ENCODE data around the gene FRMD4B. TPM values are rescaled to one million over a fixed set of nuclear protein-coding genes. Genes with fewer than 3 reads are reported as not detected.

Gene FRMD4B
- total and polyA plus RNA-seq, 2 experiments from 2014 or later: 6.4 to 12.8 TPM

GRCh38 chr3:69406163-69406562 lies 20.3 kb upstream of the FRMD4B start (continued):
- TF ChIP-seq, protein P1, sequence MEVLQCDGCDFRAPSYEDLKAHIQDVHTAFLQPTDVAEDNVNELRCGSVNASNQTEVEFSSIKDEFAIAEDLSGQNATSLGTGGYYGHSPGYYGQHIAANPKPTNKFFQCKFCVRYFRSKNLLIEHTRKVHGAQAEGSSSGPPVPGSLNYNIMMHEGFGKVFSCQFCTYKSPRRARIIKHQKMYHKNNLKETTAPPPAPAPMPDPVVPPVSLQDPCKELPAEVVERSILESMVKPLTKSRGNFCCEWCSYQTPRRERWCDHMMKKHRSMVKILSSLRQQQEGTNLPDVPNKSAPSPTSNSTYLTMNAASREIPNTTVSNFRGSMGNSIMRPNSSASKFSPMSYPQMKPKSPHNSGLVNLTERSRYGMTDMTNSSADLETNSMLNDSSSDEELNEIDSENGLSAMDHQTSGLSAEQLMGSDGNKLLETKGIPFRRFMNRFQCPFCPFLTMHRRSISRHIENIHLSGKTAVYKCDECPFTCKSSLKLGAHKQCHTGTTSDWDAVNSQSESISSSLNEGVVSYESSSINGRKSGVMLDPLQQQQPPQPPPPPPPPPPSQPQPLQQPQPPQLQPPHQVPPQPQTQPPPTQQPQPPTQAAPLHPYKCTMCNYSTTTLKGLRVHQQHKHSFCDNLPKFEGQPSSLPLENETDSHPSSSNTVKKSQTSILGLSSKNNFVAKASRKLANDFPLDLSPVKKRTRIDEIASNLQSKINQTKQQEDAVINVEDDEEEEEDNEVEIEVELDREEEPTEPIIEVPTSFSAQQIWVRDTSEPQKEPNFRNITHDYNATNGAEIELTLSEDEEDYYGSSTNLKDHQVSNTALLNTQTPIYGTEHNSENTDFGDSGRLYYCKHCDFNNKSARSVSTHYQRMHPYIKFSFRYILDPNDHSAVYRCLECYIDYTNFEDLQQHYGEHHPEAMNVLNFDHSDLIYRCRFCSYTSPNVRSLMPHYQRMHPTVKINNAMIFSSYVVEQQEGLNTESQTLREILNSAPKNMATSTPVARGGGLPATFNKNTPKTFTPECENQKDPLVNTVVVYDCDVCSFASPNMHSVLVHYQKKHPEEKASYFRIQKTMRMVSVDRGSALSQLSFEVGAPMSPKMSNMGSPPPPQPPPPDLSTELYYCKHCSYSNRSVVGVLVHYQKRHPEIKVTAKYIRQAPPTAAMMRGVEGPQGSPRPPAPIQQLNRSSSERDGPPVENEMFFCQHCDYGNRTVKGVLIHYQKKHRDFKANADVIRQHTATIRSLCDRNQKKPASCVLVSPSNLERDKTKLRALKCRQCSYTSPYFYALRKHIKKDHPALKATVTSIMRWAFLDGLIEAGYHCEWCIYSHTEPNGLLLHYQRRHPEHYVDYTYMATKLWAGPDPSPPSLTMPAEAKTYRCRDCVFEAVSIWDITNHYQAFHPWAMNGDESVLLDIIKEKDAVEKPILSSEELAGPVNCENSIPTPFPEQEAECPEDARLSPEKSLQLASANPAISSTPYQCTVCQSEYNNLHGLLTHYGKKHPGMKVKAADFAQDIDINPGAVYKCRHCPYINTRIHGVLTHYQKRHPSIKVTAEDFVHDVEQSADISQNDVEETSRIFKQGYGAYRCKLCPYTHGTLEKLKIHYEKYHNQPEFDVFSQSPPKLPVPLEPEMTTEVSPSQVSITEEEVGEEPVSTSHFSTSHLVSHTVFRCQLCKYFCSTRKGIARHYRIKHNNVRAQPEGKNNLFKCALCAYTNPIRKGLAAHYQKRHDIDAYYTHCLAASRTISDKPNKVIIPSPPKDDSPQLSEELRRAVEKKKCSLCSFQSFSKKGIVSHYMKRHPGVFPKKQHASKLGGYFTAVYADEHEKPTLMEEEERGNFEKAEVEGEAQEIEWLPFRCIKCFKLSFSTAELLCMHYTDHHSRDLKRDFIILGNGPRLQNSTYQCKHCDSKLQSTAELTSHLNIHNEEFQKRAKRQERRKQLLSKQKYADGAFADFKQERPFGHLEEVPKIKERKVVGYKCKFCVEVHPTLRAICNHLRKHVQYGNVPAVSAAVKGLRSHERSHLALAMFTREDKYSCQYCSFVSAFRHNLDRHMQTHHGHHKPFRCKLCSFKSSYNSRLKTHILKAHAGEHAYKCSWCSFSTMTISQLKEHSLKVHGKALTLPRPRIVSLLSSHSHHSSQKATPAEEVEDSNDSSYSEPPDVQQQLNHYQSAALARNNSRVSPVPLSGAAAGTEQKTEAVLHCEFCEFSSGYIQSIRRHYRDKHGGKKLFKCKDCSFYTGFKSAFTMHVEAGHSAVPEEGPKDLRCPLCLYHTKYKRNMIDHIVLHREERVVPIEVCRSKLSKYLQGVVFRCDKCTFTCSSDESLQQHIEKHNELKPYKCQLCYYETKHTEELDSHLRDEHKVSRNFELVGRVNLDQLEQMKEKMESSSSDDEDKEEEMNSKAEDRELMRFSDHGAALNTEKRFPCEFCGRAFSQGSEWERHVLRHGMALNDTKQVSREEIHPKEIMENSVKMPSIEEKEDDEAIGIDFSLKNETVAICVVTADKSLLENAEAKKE (CRISPR knock-in tag; IDR thresholded peaks at IDR 0.05): no peak
- TF ChIP-seq NANOG (IDR thresholded peaks at IDR 0.05; ENCODE audit: borderline replicate concordance) (no peak), JUNB (IDR thresholded peaks at IDR 0.05; ENCODE audit: unreplicated experiment) (no peak), ZNF114 (CRISPR knock-in tag; IDR thresholded peaks at IDR 0.05) (no peak), CREB1 (CRISPR knock-in tag; IDR thresholded peaks at IDR 0.05; ENCODE audit: low read depth) (no peak), ZNF331 (CRISPR knock-in tag; IDR thresholded peaks at IDR 0.05; ENCODE audit: low read depth) (no peak)
- TF ChIP-seq, protein P2, sequence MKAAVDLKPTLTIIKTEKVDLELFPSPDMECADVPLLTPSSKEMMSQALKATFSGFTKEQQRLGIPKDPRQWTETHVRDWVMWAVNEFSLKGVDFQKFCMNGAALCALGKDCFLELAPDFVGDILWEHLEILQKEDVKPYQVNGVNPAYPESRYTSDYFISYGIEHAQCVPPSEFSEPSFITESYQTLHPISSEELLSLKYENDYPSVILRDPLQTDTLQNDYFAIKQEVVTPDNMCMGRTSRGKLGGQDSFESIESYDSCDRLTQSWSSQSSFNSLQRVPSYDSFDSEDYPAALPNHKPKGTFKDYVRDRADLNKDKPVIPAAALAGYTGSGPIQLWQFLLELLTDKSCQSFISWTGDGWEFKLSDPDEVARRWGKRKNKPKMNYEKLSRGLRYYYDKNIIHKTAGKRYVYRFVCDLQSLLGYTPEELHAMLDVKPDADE (IDR thresholded peaks at IDR 0.05): no peak

- ATAC-seq (no peak), DNase-seq (ENCODE audit: low spot score) (no peak)
- H3K79me2 ChIP-seq (replicated peaks; ENCODE audit: insufficient read depth): no peaks in the 10 kb centered on the region
- Mint-ChIP-seq H3K27ac (no peak overlapping the region), H3K4me3 (no peak overlapping the region), H3K4me1 (peaks cover 22% of the 10 kb centered on the region; the same call in 2 of the 3 replicates), H3K36me3 (ENCODE audit: low read depth) (0 out of 3 replicates have a peak, but pooled peaks cover 2% of the 10 kb centered on the region), H3K9me3 (peaks cover 4% of the 10 kb centered on the region; the same call in 1 of the 3 replicates), H3K27me3 (ENCODE audit: insufficient read depth, low read depth, poor library complexity) (no peaks in the 10 kb centered on the region)
- H3K9me2 ChIP-seq (ENCODE audit: insufficient read depth): no peaks in the 10 kb centered on the region
- no peak overlapping the region for H3K4me2 ChIP-seq
- peaks cover 12% of the 10 kb centered on the region; the same call in 1 of the 2 replicates for H3K4me1 ChIP-seq (ENCODE audit: insufficient read depth)
- H4K20me1 ChIP-seq (replicated peaks; ENCODE audit: insufficient read depth): no peaks in the 10 kb centered on the region
- H3F3A ChIP-seq (replicated peaks; ENCODE audit: low read depth): no peaks in the 10 kb centered on the region
- H3K4me3 ChIP-seq: no peak overlapping the region
- no peak overlapping the region for H2AFZ ChIP-seq
- no peaks in the 10 kb centered on the region for H3K27me3 ChIP-seq (ENCODE audit: insufficient read depth)
- no peak overlapping the region for H3K27ac ChIP-seq (ENCODE audit: low read depth)
- no peaks in the 10 kb centered on the region for H3K36me3 ChIP-seq (ENCODE audit: insufficient read depth)
- TF ChIP-seq EZH2phosphoT487 (IDR thresholded peaks at IDR 0.05; ENCODE audit: unreplicated experiment): no peak
- TF ChIP-seq NANOG (IDR thresholded peaks at IDR 0.05; ENCODE audit: borderline replicate concordance): no peak
- TF ChIP-seq CREB1 (CRISPR knock-in tag; IDR thresholded peaks at IDR 0.05; ENCODE audit: low read depth): no peak
- TF ChIP-seq CTCF (conservative IDR thresholded peaks at IDR 0.05; ENCODE audit: low read depth in 2 of 2): no peak
- TF ChIP-seq, protein P2 (IDR thresholded peaks at IDR 0.05): no peak
- no peak for TF ChIP-seq EZH2 (IDR thresholded peaks at IDR 0.05; ENCODE audit: low read depth, unreplicated experiment)
- no peak for TF ChIP-seq ZNF114 (CRISPR knock-in tag; IDR thresholded peaks at IDR 0.05)
- no peak for TF ChIP-seq POLR2AphosphoS5 (IDR thresholded peaks at IDR 0.05; ENCODE audit: low read depth)
- TF ChIP-seq JUNB (IDR thresholded peaks at IDR 0.05; ENCODE audit: unreplicated experiment): no peak
These were observed 19.2 kb upstream of the FRMD4B start for GRCh38 chr3:69405067-69405466.
